ENCODE data around the gene CIAO2B.

DNA sequence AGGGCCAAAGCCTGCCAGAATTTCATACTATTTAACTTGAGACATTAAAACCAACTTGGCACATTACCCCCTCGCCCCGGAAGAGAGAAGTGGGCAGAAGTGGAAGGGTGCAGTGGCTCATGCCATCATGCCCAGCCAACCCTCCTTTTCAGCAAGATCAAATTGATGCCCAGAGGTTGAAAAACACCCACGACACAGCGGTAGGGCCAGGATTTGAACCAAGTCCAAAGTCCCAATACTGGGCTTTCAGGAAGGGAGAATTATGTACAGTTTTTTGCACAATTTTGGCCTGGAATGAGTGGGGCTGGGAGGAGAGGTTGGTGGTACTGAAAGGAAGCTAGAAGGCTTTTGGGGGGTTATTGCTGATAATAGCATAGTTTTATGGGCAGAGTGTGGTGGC lies 42.8 kb downstream of the CIAO2B start:
- TF ChIP-seq EZH2phosphoT487 (IDR thresholded peaks at IDR 0.05; ENCODE audit: borderline replicate concordance) = no peak
- TF ChIP-seq, protein P1, sequence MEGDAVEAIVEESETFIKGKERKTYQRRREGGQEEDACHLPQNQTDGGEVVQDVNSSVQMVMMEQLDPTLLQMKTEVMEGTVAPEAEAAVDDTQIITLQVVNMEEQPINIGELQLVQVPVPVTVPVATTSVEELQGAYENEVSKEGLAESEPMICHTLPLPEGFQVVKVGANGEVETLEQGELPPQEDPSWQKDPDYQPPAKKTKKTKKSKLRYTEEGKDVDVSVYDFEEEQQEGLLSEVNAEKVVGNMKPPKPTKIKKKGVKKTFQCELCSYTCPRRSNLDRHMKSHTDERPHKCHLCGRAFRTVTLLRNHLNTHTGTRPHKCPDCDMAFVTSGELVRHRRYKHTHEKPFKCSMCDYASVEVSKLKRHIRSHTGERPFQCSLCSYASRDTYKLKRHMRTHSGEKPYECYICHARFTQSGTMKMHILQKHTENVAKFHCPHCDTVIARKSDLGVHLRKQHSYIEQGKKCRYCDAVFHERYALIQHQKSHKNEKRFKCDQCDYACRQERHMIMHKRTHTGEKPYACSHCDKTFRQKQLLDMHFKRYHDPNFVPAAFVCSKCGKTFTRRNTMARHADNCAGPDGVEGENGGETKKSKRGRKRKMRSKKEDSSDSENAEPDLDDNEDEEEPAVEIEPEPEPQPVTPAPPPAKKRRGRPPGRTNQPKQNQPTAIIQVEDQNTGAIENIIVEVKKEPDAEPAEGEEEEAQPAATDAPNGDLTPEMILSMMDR (conservative IDR thresholded peaks at IDR 0.05; ENCODE audit: low read length) = no peak
